HepG2 (cell line): ENCODE data around the gene TPO. TPM values are rescaled to one million over a fixed set of nuclear protein-coding genes. Genes with fewer than 3 reads are reported as not detected.

Source experiments
- ATAC-seq: fragments of 200-7000 bp; cut with Tn5 transposase; 3 replicates; pipeline ENCODE4 v1.9.1; 2020; ENCODE audit warnings: mild to moderate bottlenecking, moderate library complexity
- BruUV-seq: library from RNA; stranded (reverse); fragments of 400-500 nt; replicated peaks from 2 replicates; lab custom pipeline; 2021; lab: Mats Ljungman, UMichigan
- CTCF ChIA-PET: fragments of 300-600 bp; formaldehyde crosslinking; extraction: SDS; loops from one replicate; lab custom pipeline; 2021; ENCODE audit warnings: low total read pairs, inconsistent platforms, low intra/inter-chr PET ratio; lab: Yijun Ruan, JAX
- POLR2A ChIA-PET: fragments of 350-600 bp; sonication (Branson Sonifier 250); formaldehyde crosslinking; loops from one replicate; lab custom pipeline; 2020; ENCODE audit warnings: antibody characterized with exemption, inconsistent platforms; lab: Yijun Ruan, JAX
- DNase-seq: peaks from one replicate; pipeline ENCODE4 v3.0.0-alpha.2; 2015; ENCODE audit warnings: low spot score
- FAIRE-seq: peaks from 3 replicates; lab custom pipeline; 2011; peaks lifted over from hg19 to GRCh38; lab: Jason Lieb, UNC
- H2AFZ ChIP-seq: one replicate; pipeline ENCODE4 v1.6.1; 2011; ENCODE audit warnings: low read length, inconsistent platforms
- H3K27ac ChIP-seq: fragments of 300-600 bp; 3 replicates; pipeline ENCODE4 v1.8.0; 2011; ENCODE audit warnings: mixed run types, mild to moderate bottlenecking, mixed read lengths, low read length, inconsistent platforms; ENCODE audit not compliant: insufficient read depth; ENCODE audit errors: extremely low read length
- H3K27me3 ChIP-seq, 2 experiments: fragments of 200-600 bp in 1 of 2; 2 replicates in 1 of 2; 3 replicates in 1 of 2; pipeline versions ENCODE4 v1.6.0 to v1.8.0; 2011; ENCODE audit warnings: low read length in 2 of 2, mild to moderate bottlenecking in 2 of 2, moderate library complexity in 2 of 2, inconsistent platforms in 1 of 2; ENCODE audit not compliant: insufficient read depth in 2 of 2, control insufficient read depth in 1 of 2
- H3K36me3 ChIP-seq, 2 experiments: fragments of 200-600 bp in 1 of 2; replicated peaks in 1 of 2; 2 replicates in 1 of 2; 3 replicates in 1 of 2; pipeline versions ENCODE4 v1.5.1 to v1.8.0; 2011; ENCODE audit warnings: low read length in 2 of 2, inconsistent platforms in 1 of 2; ENCODE audit not compliant: insufficient read depth in 2 of 2, control insufficient read depth in 1 of 2
- H3K4me1 ChIP-seq: 2 replicates; pipeline ENCODE4 v1.5.1; 2012; ENCODE audit warnings: low read length, inconsistent platforms; ENCODE audit not compliant: insufficient read depth
- H3K4me2 ChIP-seq: 2 replicates; pipeline ENCODE4 v1.6.0; 2011; ENCODE audit warnings: low read depth, low read length, inconsistent platforms
- H3K4me3 ChIP-seq, 3 experiments: fragments of 200-600 bp in 1 of 3; sonication (generic), shearing (Covaris generic) in 1 of 3; replicated peaks in 1 of 3; 2 replicates each; pipeline ENCODE4 v1.5.1; 2011 to 2016; ENCODE audit warnings: low read length in 3 of 3, inconsistent platforms in 2 of 3, low read depth in 2 of 3, mild to moderate bottlenecking in 2 of 3, control low read depth in 1 of 3, mixed read lengths in 1 of 3; ENCODE audit not compliant: insufficient read depth in 1 of 3
- H3K79me2 ChIP-seq: one replicate; pipeline ENCODE4 v1.6.1; 2011; ENCODE audit warnings: low read length, inconsistent platforms; ENCODE audit not compliant: insufficient read depth
- H3K9ac ChIP-seq: 2 replicates; pipeline ENCODE4 v1.6.0; 2011; ENCODE audit warnings: mild to moderate bottlenecking, low read depth, low read length, inconsistent platforms; ENCODE audit not compliant: insufficient read depth
- H3K9me3 ChIP-seq: 2 replicates; pipeline ENCODE4 v1.5.1; 2012; ENCODE audit warnings: mild to moderate bottlenecking, low read length
- H4K20me1 ChIP-seq: 2 replicates; pipeline ENCODE4 v1.6.0; 2011; ENCODE audit warnings: inconsistent platforms, mild to moderate bottlenecking, low read length, moderate library complexity; ENCODE audit not compliant: insufficient read depth
- CEBPB ChIP-seq: IDR thresholded peaks from 2 replicates; pipeline ENCODE4 v1.6.1; 2011; ENCODE audit warnings: low read depth, low read length, improper control_type of control experiment, borderline replicate concordance
- ELK4 ChIP-seq: sonication (generic); formaldehyde crosslinking; IDR thresholded peaks from 2 replicates; pipeline ENCODE4 v1.9.0; 2021; ENCODE audit warnings: missing genetic modification reagents, borderline replicate concordance
- ERF ChIP-seq: IDR thresholded peaks from 2 replicates; pipeline ENCODE4 v1.6.1; 2018; ENCODE audit warnings: missing biosample characterization, missing genetic modification reagents
- HMGA1 ChIP-seq: sonication (generic); formaldehyde crosslinking; conservative IDR thresholded peaks from 2 replicates; pipeline ENCODE4 v1.4.0; 2020; ENCODE audit warnings: missing genetic modification reagents
- IRF1 ChIP-seq: sonication (generic); formaldehyde crosslinking; IDR thresholded peaks from 2 replicates; pipeline ENCODE4 v1.4.0; 2020; ENCODE audit warnings: low read depth, mild to moderate bottlenecking, missing genetic modification reagents
- KLF6 ChIP-seq: IDR thresholded peaks from 2 replicates; pipeline ENCODE4 v1.8.0; 2016; ENCODE audit warnings: missing biosample characterization, missing genetic modification reagents
- MTF1 ChIP-seq: sonication (generic); formaldehyde crosslinking; IDR thresholded peaks from 2 replicates; pipeline ENCODE4 v1.5.0; 2020; ENCODE audit warnings: missing genetic modification reagents
- POGZ ChIP-seq: sonication (generic); formaldehyde crosslinking; IDR thresholded peaks from 2 replicates; pipeline ENCODE4 v1.4.0; 2020; ENCODE audit warnings: mild to moderate bottlenecking, missing genetic modification reagents
- SCMH1 ChIP-seq: sonication (generic); formaldehyde crosslinking; IDR thresholded peaks from 2 replicates; pipeline ENCODE4 v1.9.0; 2021; ENCODE audit warnings: missing genetic modification reagents, mild to moderate bottlenecking, borderline replicate concordance
- SNAPC5 ChIP-seq: sonication (generic); formaldehyde crosslinking; IDR thresholded peaks from 2 replicates; pipeline ENCODE4 v1.8.1; 2023; ENCODE audit warnings: mild to moderate bottlenecking, missing genetic modification reagents, borderline replicate concordance
- TRIM22 ChIP-seq: fragments of 450-650 bp; IDR thresholded peaks from 2 replicates; pipeline ENCODE4 v1.6.1; 2017
- XRCC5 ChIP-seq: fragments of 200-400 bp; formaldehyde crosslinking; optimal IDR thresholded peaks from 2 replicates; pipeline ENCODE3; 2017; ENCODE audit warnings: mild to moderate bottlenecking, low read length
- ZMAT5 ChIP-seq: sonication (generic); formaldehyde crosslinking; IDR thresholded peaks from 2 replicates; pipeline ENCODE4 v1.5.0; 2020; ENCODE audit warnings: mild to moderate bottlenecking, low read depth, missing genetic modification reagents, borderline replicate concordance
- ZNF468 ChIP-seq: sonication (generic); formaldehyde crosslinking; IDR thresholded peaks from 2 replicates; pipeline ENCODE4 v1.8.0; 2022; ENCODE audit warnings: mild to moderate bottlenecking, moderate library complexity, missing genetic modification reagents
- ZNF562 ChIP-seq: sonication (generic); formaldehyde crosslinking; IDR thresholded peaks from 2 replicates; pipeline ENCODE4 v1.8.0; 2022; ENCODE audit warnings: missing genetic modification reagents, borderline replicate concordance
- ZNF746 ChIP-seq: sonication (generic); formaldehyde crosslinking; IDR thresholded peaks from 2 replicates; pipeline ENCODE4 v1.8.0; 2022; ENCODE audit warnings: mild to moderate bottlenecking, missing genetic modification reagents
- WGBS: methylation state at CpG from one replicate; pipeline ENCODE4 v1.1.6; 2017; ENCODE audit warnings: low lambda C conversion rate; 5-methylcytosine and 5-hydroxymethylcytosine counted together
- in situ Hi-C: cut with HindIII; loops from 2 replicates; pipeline ENCODE4 v1.10.0; 2017; ENCODE audit warnings: low pct_unique_long_range_greater_than_20kb; ENCODE audit not compliant: extremely low pct_ligation_motif_present
- intact Hi-C: fragments of 100-400 bp; cut with micrococcal nuclease; formaldehyde crosslinking; loops from one replicate; pipeline ENCODE4 v1.10.0; 2022; ENCODE audit not compliant: unreplicated experiment
- polyA plus RNA-seq, 8 experiments: library from polyadenylated mRNA; depleted of rRNA in 3 of 8; stranded (reverse) in 7 of 8; unstranded in 1 of 8; fragments of >200 nt; fragmentation: Illumina TruSeq in 4 of 8; extraction: Trizol in 4 of 8; gene quantifications; 2 replicates each; pipeline versions ENCODE4 v1.2.1 to v1.2.3, GENCODE V29; 2011 to 2016; ENCODE audit warnings: low read depth in 4 of 8, missing spikeins in 1 of 8, mixed read lengths in 1 of 8; ENCODE audit not compliant: insufficient read depth in 1 of 8
- total RNA-seq, 5 experiments: library from RNA; depleted of rRNA; stranded (reverse); fragments of >200 nt; fragmentation: Illumina TruSeq; extraction: Trizol; gene quantifications; 2 replicates each; pipeline ENCODE4 v1.2.3, GENCODE V29; 2016; ENCODE audit warnings: low read depth in 1 of 5

TPO gene
- total and polyA plus RNA-seq, 2 of the 13 experiments (the other 11 are each of a cell fraction or from before 2014, with no cell fraction given): not detected

- Histone ChIP-seq H3K27ac (no peak overlapping the region), H4K20me1 (no peaks in the 10 kb centered on the region), H3K36me3 (no peaks in the 10 kb centered on the region; a peak in 1 of 5 replicates), H3K9ac (no peak overlapping the region), H3K79me2 (no peaks in the 10 kb centered on the region), H3K27me3 (peaks cover 3 to 26% of the 10 kb centered on the region in 2 experiments), H3K4me3 (no peak overlapping the region), H2AFZ (no peak overlapping the region), H3K9me3 (no peaks in the 10 kb centered on the region), H3K4me1 (no peaks in the 10 kb centered on the region), H3K4me2 (no peak overlapping the region)
- TF ChIP-seq TRIM22: no peak
- no peak for TF ChIP-seq ELK4 (CRISPR knock-in tag)
- no peak for TF ChIP-seq HMGA1
- no peak for TF ChIP-seq ZNF468 (CRISPR knock-in tag)
- TF ChIP-seq IRF1: no peak
- no peak for TF ChIP-seq KLF6 (CRISPR knock-in tag)
- no peak for TF ChIP-seq XRCC5
- no peak for TF ChIP-seq CEBPB
- TF ChIP-seq SCMH1: no peak
- no peak for TF ChIP-seq MTF1 (CRISPR knock-in tag)
- TF ChIP-seq ERF (CRISPR knock-in tag): no peak
- TF ChIP-seq SNAPC5: no peak
- TF ChIP-seq ZNF746 (CRISPR knock-in tag): no peak
- no peak for TF ChIP-seq ZNF562 (CRISPR knock-in tag)
- TF ChIP-seq POGZ: no peak
- no peak for TF ChIP-seq ZMAT5 (CRISPR knock-in tag)
- BruUV-seq: no TSS peak
- ATAC-seq: no peak
- POLR2A ChIA-PET: no interaction called here
- FAIRE-seq: no peak
- intact Hi-C loops (no loop called here), in situ Hi-C loops (no loop called here)
- no peak for DNase-seq
- 28% methylated on average over 15 of the region's 18 CpGs for WGBS
- CTCF ChIA-PET: no interaction called here
Observed at GRCh38 chr2:1448009-1448408, 34.7 kb downstream of the TPO start.
